ENCODE measurements around the gene SOX6. TPM values are rescaled to one million over a fixed set of nuclear protein-coding genes. Genes with fewer than 3 reads are reported as not detected.
A peak's percentile ranks its signal among the peaks of the same experiment; 100 is the strongest.

The SOX6 gene
- total RNA-seq, 1 experiment from 2014 or later: under 0.01 TPM

DNA sequence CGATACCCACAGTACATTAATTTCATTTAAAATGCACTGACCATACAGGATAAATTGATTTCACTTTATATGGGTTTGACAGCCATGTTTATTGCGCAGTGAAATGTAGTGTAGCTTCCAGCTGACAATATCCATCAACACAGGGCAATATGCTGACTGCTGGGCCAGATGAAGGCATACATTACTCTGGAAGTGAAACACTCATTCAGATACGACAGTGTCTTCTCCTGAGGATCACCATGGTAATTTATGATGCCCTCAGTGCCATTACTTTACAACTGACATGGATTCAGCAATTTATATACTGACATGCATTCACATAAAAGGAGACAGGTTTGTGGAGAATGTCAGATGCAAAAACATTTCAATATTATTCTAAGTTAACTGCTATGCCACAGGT lies 365.1 kb downstream of the SOX6 start:
- no peak for DNase-seq (ENCODE audit: low spot score)
- in situ Hi-C loops (cut with HindIII; ENCODE audit: low sequenced_read_pairs): no loop called here

DNA sequence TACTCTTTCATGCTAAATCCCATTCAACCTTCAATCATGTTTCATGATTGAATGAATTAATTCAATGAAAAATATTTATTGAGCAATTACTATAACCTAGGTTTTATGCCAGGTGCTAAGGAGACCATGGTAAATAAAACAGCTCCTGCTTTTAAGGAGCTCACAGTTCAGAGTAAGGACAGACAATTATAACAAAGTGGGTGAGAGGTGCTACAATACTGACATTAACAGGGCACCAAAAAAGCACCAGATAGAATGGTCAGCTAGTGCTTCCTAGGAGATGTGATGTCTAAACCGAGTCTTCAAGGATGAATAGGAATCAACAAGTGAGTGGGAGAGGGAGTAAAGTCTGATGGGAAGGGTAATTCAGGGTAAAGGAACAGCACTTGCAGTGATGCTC lies 366.7 kb downstream of the SOX6 start:
- no peak for DNase-seq (ENCODE audit: low spot score)

DNA sequence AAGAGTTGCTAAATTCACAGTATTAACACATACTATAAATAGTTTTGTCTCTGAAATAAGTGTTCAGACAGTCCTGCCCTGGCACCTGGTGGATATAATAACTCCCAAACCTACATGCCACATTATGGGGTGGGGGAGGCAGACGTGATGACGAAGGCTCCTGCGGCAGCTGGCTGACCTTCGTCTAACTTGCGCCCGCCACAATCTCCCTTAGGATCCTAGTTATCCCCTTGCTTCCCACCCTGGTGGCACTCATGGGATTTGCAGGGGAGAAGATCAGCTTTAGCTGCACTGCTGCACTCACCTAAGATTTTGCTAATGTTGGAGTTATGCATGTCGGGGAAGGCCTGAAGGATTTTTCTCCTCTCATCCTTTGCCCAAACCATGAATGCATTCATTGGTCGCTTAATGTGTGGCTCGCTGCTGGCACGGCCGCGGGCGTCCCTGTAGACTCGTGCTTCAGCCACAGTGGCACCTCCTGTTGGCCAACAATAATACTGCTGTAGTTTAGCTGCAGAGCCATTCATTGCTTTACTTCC lies 367.6 kb downstream of the SOX6 start:
- in situ Hi-C loops (cut with HindIII; ENCODE audit: low sequenced_read_pairs): no loop called here
- DNase-seq (ENCODE audit: low spot score): no peak

More for the DNA sequence above, 366.7 kb downstream of the SOX6 start:
- in situ Hi-C loops (cut with HindIII; ENCODE audit: low sequenced_read_pairs): no loop called here

DNA sequence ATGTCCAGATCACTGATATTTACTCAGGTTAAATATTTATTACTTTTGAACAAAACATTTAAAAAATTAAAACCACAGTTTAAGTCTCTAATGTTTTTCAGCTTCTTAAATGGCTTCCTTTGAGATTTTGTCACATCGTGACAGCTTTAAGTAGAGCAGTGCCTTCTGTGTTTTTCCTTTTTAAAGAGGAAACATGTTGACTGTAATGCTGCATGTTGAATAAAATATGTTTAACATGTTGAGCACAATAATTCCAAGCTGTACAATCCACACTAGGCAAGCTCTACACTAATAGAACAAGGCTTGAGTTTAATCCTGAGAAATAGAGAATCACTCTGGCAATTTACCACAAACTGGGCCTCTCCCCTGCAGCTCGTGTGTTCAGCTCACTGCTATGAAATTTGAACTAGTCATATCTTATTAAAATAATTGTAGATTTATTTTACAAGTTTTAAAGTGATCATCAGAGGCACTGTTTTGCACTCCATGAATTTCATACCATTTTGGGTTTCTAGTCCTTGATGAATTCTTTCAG lies 368.3 kb downstream of the SOX6 start:
- in situ Hi-C loops (cut with HindIII; ENCODE audit: low sequenced_read_pairs): no loop called here
- no peak for DNase-seq (ENCODE audit: low spot score)

DNA sequence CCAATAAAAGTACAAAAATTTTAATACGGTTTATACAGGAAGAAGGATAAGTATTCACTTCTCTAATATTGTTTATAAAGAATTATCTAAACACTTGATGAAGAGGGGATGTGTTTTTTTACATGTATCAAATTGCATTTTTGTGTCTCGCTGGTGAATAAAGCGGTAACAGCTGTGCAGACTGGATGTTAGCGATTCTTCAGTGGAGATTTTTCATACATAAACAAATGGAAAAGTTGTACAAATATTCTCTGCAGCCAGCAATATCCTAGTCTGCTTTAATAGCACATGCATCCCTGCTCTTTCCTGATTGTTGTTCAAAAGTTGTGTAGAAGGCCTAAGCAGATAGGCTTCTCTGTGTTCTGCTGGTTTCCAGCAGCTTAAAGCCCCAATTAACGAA lies 369.3 kb downstream of the SOX6 start:
- in situ Hi-C loops (cut with HindIII; ENCODE audit: low sequenced_read_pairs): no loop called here
- no peak for DNase-seq (ENCODE audit: low spot score)

DNA sequence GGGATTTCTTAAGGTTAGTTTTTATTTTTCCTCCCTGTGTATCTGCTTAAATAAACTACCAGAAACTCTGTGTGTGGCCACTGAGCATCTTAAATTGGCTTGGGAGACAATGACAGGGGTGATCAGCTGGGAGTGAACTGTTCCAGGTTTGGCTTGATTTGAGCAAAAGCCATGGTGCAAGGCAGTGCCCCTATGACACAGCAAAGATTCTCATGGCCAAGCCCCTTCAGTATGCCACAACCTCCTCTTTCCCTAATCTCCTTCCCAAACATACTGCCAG lies 370.5 kb downstream of the SOX6 start:
- in situ Hi-C loops (cut with HindIII; ENCODE audit: low sequenced_read_pairs): no loop called here
- no peak for DNase-seq (ENCODE audit: low spot score)

DNA sequence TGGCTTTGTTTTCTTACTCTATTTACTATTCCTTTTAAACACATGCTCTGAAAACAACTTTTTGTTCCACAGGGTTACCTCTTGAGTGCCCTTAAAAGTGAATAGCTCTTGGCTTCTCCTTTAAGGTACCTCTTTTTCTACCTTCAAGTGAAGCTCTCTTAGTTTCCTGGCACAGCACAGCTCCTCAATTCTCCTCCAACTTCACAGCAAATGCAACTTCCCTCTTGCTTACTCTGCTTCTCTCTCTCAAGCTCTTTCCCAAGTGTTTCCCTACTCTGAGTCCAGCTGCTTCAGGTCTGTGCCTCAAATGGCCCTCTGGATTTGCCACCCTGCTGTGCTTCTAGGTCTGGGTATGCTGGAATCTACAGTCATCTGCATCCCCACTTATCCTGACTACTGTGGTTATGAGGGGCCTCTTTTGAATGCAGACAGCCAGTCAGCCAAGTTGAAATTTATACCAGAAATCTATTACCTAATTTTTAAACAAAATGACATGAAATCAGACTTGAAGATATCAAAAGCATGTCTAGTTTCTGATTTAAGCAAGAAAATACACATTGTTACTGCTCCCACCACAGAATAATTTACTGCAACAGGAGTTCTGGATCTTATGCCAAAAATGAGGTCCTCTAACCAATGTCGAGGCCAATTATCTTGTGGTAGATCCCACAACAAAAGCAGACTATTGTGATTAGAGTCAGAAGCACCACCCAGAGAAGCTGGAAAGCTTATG lies 371.1 kb downstream of the SOX6 start:
- in situ Hi-C loops (cut with HindIII; ENCODE audit: low sequenced_read_pairs): no loop called here
- DNase-seq (ENCODE audit: low spot score): no peak

DNA sequence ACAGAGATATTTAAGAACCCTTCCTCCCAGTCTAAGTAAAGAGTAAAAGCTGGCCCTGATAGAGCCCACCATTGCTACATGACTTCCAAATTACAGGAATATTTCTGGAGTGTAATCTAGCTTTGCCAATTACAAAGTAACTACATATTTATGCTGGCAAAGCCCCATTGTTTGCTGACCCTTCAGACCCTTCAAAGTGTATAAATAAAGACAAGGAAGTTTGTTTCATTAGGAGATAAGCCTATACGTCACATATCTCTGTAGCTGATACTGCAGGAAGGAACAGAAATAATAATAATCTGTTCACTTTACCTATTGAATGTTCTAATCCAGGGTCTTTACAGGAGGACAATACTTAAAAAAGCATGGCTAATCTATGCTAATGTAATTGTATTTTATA lies 375.1 kb downstream of the SOX6 start:
- in situ Hi-C loops (cut with HindIII; ENCODE audit: low sequenced_read_pairs): no loop called here
- DNase-seq (ENCODE audit: low spot score): no peak

DNA sequence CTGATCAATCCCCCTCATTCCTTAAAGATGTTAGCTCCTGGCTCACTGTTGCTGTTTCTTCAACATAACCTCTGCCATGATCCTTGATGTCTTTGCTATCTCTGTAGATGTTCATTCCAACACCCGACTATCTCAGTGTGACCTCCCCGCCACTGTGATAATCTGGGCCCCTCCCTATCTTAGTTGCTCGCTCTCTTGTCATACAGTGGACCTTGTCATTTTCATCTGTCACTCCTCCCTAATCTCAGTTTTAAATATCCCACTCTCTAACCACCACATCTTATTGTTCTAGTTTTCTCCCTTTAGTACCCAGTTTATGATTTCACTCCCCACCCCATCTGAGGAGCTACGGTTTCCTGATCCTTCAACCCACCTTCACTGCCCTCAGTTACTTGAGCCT lies 379.2 kb downstream of the SOX6 start:
- in situ Hi-C loops (cut with HindIII; ENCODE audit: low sequenced_read_pairs): no loop called here
- DNase-seq (ENCODE audit: low spot score): no peak

DNA sequence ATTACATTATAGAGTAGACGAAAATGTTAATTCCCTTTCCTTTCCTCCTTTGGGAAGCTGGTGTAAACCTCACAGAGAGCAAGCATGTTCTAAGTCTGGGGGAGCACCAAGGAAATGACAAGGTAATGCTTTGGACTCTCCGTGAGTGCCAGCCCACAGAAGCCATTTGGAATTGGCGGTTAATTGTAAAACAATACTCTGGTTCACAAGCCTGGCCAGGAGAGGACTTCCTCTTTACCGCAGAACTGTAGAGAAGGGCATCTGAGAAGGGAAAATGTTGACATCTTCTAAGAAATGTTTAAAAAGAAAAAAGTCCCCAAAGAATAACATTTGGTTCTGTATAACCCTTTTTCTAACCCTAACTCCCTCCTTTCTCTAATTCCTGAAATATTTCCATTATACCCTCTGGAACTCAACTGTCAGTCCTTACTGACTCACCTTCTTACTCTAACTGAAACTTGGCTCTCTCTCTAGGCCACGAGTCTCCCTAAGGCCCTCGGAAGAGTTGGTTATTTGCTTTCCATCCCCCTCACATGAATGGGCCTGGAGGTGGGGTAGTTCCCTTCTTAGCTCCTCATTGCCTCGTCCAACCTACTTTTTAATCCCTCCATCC lies 379.8 kb downstream of the SOX6 start:
- DNase-seq (ENCODE audit: low spot score): no peak
- in situ Hi-C loops (cut with HindIII; ENCODE audit: low sequenced_read_pairs): no loop called here

DNA sequence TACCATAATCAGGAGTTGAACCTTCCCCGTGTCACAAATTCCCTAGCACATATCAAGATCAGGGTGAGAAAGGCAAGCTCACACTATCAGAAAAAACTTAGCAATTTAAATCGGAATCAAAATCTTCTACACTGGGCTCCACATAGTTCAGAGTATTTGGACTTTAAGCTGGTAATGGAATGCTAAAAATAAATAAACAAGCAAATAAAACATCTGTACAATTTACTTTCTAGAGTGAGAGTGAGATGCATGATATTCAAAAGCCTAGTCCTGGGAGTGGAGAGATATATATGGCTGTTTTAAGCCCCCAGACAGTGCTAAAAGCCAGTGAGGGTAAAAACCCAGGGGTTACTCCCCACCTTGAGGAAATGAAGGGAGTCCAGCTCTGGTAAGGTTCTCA lies 380.6 kb downstream of the SOX6 start:
- in situ Hi-C loops (cut with HindIII; ENCODE audit: low sequenced_read_pairs): no loop called here
- no peak for DNase-seq (ENCODE audit: low spot score)

DNA sequence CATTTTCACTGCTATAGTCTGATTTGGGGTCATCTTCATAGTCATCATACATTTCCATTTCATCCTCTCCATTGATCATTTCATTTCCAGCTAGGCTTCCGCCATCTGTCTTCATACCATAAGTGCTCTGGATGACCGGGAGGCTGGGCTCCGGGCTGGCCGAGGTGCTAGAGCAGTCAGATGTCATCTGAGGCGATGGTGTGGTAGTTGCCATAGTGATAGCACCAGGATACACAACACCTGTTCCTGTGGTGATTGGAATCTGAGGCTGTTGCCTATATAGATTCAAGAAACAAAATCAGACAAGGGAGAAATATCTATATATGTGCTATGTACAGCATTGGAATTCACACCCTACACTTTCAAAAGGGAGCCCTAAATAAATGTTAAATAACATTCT lies 383.5 kb downstream of the SOX6 start:
- DNase-seq (ENCODE audit: low spot score): no peak
- in situ Hi-C loops (cut with HindIII; ENCODE audit: low sequenced_read_pairs): no loop called here

DNA sequence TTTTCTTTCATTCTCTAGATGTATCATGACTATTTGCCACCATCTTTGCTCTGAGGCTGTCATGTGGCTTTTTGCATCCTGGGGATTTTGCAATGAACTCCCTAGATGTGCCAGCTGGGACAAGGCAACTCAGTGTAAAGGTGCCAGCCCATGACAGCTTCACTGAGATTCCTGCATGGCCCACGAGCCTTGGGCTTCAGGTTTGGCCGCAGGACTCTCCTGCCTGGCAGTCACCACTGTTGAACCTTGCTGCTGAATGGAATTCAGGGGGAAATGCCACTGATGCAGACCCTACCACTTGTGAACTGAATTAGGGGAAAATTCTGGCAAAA lies 385.2 kb downstream of the SOX6 start:
- in situ Hi-C loops (cut with HindIII; ENCODE audit: low sequenced_read_pairs): no loop called here
- no peak for DNase-seq (ENCODE audit: low spot score)

DNA sequence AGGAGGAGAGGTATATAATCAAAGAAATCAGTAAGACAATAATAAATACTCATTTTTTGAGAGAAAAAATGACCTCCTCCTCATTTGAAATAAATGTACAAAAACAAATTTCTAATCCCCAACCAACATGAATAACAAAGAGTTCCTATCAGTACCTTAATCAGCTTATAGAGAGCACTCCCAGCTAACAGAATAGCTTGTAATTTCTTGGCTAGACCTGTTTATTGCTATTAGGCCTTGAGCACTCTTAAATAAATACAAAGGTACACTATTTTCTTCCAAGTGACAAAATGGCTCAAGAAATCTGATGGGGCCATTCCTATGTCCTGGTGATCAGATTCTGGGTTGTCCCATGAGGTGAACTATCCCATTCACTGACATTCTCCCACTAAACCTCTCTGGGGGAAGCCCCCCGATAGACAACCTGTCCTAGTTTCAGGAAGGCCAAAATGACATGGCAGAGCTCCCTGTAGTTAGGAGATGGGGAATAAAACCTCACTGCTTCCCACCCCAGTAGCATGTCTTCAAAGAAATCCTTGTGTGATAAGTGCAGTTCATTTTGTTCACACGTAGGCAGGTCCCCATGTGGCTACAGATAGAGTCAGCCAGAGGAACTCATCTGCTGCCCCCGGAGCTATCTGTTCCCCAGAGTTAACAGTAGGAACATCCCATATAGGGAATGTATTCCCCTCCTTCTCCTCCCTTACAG lies 385.7 kb downstream of the SOX6 start:
- DNase-seq (ENCODE audit: low spot score): no peak
- in situ Hi-C loops (cut with HindIII; ENCODE audit: low sequenced_read_pairs): no loop called here

DNA sequence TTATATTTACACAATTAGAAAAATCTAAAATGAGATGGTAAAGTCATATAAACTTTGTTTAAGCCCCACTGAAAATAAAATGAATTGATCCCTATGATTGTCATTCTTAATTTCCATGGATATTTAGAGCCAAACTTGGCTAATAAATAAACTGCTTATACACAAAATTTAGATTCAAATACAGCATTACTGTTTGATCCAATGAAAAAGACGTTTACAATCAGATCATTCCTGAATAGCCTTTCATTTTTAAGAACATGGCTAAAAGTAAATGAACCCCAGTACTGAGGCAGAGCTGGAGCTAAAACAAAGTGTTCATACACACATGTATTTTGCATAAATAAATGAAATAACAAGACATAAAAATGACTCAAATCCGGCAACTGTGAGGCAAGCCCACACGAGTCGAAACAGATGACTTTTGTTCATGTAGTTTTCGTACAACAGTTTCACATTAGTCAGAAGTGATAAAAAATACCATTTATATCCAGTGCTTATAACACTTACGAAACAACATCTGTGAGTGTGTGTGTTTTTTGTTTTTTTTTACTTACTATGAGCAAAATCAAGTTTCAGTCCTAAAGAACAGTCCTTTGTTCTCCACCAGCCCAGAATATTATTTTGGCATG lies 386.5 kb downstream of the SOX6 start:
- in situ Hi-C loops (cut with HindIII; ENCODE audit: low sequenced_read_pairs): no loop called here
- no peak for DNase-seq (ENCODE audit: low spot score)

DNA sequence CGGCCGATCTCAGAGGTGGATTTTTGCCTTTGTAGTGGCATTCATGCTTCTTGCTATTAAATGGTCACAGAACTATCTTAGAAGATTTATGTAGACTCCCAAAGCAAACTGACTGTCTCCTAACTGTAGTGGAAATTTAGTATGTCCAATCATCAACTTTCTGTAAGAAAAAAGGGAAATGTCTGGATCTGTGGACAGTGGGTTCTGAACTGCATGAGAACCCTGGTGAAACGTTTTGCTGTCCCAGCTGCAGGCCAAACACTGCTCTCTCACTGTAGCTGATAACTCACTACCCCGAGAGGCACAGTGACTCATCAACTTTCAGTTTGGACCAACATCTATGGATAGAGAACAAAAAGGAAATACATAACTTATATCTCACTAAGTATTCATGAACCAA lies 387.1 kb downstream of the SOX6 start:
- in situ Hi-C loops (cut with HindIII; ENCODE audit: low sequenced_read_pairs): no loop called here
- peak; percentile 19 for DNase-seq (ENCODE audit: low spot score)

DNA sequence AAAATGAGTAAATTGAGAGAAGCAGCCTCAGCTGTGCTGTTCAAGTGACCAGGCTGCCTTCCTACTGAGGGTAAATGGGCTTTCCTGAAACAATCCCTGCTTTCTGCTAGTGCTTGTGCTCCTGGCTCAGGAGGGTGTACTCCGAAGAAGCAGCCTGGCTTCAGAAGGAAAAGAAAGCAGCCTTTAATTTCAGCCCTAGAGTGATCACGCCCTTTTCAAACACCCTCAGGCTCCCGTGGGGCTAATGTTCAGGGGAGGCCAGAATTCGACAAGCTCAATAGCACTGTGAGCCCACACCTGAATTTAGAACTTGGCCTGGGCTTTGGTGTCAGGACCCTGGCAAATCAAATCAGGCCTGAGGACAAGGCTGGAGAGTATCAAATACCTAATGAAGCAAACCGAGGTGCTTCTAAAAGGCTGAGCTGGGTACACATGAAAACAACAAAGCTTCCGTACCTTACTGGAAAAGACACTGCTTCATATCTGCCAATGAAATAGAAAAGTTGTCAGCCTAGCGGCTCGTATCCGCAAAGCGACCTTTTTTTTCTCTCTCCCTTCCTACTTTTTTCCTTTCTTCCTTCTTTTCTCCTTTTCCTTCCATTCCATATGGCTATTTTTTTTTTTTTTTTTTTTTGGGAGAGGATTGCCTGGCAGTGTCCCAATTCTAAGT lies 387.8 kb downstream of the SOX6 start:
- peak; percentile 5 for DNase-seq (ENCODE audit: low spot score)
- in situ Hi-C loops (cut with HindIII; ENCODE audit: low sequenced_read_pairs): no loop called here

DNA sequence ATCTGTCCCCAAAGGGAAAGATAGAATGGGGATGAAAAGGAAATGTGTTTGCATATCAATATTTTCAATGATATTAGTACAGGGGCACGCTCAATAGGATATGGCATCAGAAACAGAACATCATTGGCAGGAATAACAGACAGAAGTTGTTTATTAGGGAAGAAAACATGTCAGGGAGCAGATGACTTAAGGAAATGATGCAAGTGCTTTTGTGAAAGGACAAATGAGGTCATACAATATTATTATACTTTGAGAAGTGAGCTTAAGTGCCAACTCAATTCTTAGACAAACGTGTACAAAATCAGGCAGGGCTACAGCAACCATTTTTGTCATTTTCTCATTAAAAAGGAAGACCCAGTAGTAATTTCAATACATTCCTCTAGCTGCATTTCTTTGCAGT lies 388.4 kb downstream of the SOX6 start:
- no peak for DNase-seq (ENCODE audit: low spot score)

DNA sequence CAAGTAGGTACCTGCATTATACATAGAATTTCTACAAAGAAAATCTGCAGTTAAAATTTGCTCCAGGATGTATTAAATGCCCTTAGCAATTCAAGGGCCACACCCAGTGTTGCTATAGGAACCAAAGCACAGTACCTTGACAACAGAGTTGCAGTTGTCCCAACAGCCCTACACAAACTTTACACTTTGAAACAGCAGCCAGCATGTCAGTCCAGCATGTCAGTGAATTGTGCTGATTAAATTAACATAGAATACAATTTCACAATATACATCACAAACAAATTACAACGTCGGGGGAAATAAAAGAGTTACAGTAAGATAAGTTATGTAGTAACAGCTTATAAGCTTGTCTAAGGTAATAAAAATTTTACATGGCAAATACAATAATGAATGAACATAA lies 389.2 kb downstream of the SOX6 start:
- DNase-seq (ENCODE audit: low spot score): no peak
- in situ Hi-C loops (cut with HindIII; ENCODE audit: low sequenced_read_pairs): no loop called here

More for the DNA sequence above, 388.4 kb downstream of the SOX6 start:
- in situ Hi-C loops (cut with HindIII; ENCODE audit: low sequenced_read_pairs): no loop called here

All from G401 (cell line).